Astrocyte of the spinal cord (primary cell): ENCODE data around the gene FRMD7.

Experiments used
- DNase-seq: peaks from one replicate; pipeline ENCODE4 v3.0.0; 2011; ENCODE audit warnings: low read depth, low spot score
- H3K4me3 ChIP-seq: 2 replicates; pipeline ENCODE4 v1.5.1; 2011; ENCODE audit warnings: low read depth, mild to moderate bottlenecking, low read length, moderate library complexity
- in situ Hi-C: cut with HindIII; loops from 2 replicates; pipeline ENCODE4 v1.10.0; 2017; ENCODE audit warnings: low sequenced_read_pairs
- TF ChIP-seq, protein P1 (sequence below): IDR thresholded peaks from 2 replicates; pipeline ENCODE4 v1.5.1; 2012; ENCODE audit warnings: low read depth, mild to moderate bottlenecking, low read length, inconsistent platforms

FRMD7 gene

DNA sequence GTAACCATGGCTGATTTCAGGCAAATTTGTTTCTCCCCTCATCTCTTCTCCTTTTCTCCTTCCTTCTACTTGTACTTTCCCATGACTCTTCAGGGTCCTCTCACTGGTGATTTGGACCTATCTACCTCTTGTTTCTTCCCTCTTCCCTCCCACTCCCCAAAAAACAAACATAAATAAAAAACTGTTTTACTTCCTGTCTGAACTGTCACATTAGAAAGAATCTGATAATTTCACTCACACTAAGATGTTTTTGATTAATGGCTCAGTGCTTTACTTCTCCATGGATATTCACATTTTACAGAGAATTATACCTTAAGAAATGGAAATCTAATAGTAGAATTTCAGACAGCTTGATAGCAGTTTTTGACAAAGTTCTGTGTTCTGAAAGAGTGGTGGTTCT is 97.6 kb downstream of the FRMD7 start:
- TF ChIP-seq, protein P1, sequence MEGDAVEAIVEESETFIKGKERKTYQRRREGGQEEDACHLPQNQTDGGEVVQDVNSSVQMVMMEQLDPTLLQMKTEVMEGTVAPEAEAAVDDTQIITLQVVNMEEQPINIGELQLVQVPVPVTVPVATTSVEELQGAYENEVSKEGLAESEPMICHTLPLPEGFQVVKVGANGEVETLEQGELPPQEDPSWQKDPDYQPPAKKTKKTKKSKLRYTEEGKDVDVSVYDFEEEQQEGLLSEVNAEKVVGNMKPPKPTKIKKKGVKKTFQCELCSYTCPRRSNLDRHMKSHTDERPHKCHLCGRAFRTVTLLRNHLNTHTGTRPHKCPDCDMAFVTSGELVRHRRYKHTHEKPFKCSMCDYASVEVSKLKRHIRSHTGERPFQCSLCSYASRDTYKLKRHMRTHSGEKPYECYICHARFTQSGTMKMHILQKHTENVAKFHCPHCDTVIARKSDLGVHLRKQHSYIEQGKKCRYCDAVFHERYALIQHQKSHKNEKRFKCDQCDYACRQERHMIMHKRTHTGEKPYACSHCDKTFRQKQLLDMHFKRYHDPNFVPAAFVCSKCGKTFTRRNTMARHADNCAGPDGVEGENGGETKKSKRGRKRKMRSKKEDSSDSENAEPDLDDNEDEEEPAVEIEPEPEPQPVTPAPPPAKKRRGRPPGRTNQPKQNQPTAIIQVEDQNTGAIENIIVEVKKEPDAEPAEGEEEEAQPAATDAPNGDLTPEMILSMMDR, result no peak
- H3K4me3 ChIP-seq, result no peak overlapping the region
- in situ Hi-C loops, result no loop called here
- no peak for DNase-seq
